Lung (tissue), 12 donors: Measurements from ENCODE around the gene LCORL. TPM values are rescaled to one million over a fixed set of nuclear protein-coding genes. Genes with fewer than 3 reads are reported as not detected.
A peak's percentile ranks its signal among the peaks of the same experiment; 100 is the strongest.

Experiments used
- ATAC-seq: fragments of 200-7000 bp; cut with Tn5 transposase; one replicate; pipeline ENCODE4 v1.9.1; 2020; ENCODE audit warnings: moderate number of reproducible peaks; ENCODE audit not compliant: insufficient read depth, low FRiP score
- DNase-seq, 3 donors: peaks; one replicate each; pipeline ENCODE4 v3.0.0-alpha.2; 2013 to 2017
- H3K27ac ChIP-seq, 2 donors: one replicate each; pipeline ENCODE4 v1.5.1; 2013; ENCODE audit warnings: mild to moderate bottlenecking in 2 of 2, moderate library complexity in 2 of 2, control low read depth in 1 of 2, inconsistent platforms in 1 of 2, low read depth in 1 of 2, low read length in 1 of 2
- H3K27me3 ChIP-seq, 3 donors: one replicate each; pipeline ENCODE4 v1.5.1; 2013; ENCODE audit warnings: low read length in 2 of 3; ENCODE audit not compliant: control insufficient read depth in 3 of 3, insufficient read depth in 3 of 3
- H3K36me3 ChIP-seq, 4 donors: one replicate each; pipeline ENCODE4 v1.5.1; 2013; ENCODE audit warnings: low read length in 4 of 4, mild to moderate bottlenecking in 1 of 4, moderate library complexity in 1 of 4; ENCODE audit not compliant: control insufficient read depth in 4 of 4, insufficient read depth in 4 of 4
- H3K4me1 ChIP-seq, 5 donors: one replicate each; pipeline ENCODE4 v1.5.1; 2013; ENCODE audit warnings: low read length in 5 of 5, mild to moderate bottlenecking in 2 of 5, moderate library complexity in 1 of 5; ENCODE audit not compliant: control insufficient read depth in 5 of 5, insufficient read depth in 5 of 5
- H3K4me3 ChIP-seq: one replicate; pipeline ENCODE4 v1.5.1; 2013; ENCODE audit warnings: mild to moderate bottlenecking, control low read depth, moderate library complexity
- H3K9ac ChIP-seq, 2 donors: one replicate each; pipeline ENCODE4 v1.5.1; 2013; ENCODE audit warnings: low read length in 2 of 2, control low read depth in 1 of 2; ENCODE audit not compliant: insufficient read depth in 1 of 2
- H3K9me3 ChIP-seq, 4 donors: one replicate each; pipeline ENCODE4 v1.5.1; 2013; ENCODE audit warnings: low read length in 3 of 4, mild to moderate bottlenecking in 1 of 4, moderate library complexity in 1 of 4; ENCODE audit not compliant: control insufficient read depth in 4 of 4, insufficient read depth in 3 of 4
- WGBS, 2 donors: extraction: QIAGEN DNeasy Blood & Tissue Kit; methylation state at CpG; one replicate each; pipeline ENCODE4 v1.1.7; 2013; 5-methylcytosine and 5-hydroxymethylcytosine counted together
- polyA plus RNA-seq, 2 donors: library from polyadenylated mRNA; stranded (reverse); fragments of 200-250 nt; gene quantifications; one replicate each; pipeline ENCODE4 v1.2.1, GENCODE V29; 2013
- total RNA-seq, 2 donors: library from RNA; depleted of rRNA in 1 of 2; stranded (reverse); fragments of >200 nt in 1 of 2; gene quantifications; one replicate each; pipeline ENCODE4 v1.2.1, GENCODE V29; 2014 to 2021
- TF ChIP-seq, protein P1 (sequence below): IDR thresholded peaks from 2 replicates; pipeline ENCODE4 v1.5.1; 2012; ENCODE audit warnings: mild to moderate bottlenecking; ENCODE audit errors: control extremely low read depth, extremely low read depth
- donor health status: control.
- donor health status: control.
- donor health status: Bipolar disorder and iron deficiency.
- donor health status: healthy.
- donor health status: DM: yes; HTN: yes; CAD: no.

The LCORL gene
- total and polyA plus RNA-seq, 4 donors: 2.8 to 29.0 (median 7.0) TPM

DNA sequence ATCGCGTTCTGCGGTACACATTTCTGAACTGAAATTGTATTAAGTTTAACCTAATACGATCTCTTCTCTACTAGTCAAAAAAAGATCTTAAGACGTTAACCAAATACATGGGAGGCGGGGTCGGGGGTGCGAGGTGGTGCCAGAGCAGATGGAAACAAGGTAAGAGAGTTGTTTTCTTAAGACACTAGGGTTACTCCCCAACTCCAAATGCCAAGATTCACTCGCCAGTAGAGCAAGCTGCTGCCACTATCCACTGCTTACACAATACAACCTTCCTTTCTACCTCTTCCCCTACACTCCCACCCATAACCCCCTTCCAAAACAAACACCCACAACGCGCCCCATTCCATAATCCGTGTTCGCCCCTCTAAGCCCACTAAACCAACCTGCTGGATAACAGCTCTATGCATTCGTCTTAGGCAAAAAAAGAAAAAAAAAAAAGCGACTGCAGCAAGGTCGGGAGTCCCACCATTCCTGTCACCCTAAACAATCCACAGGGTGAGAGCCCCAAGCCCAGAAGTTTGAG is 1.3 kb downstream of the LCORL start:
- Histone ChIP-seq H3K27ac (peak overlapping the region in 1 of 2 donors; percentile 21), H3K36me3 (no peaks in the 10 kb centered on the region), H3K4me1 (peaks cover 0 to 8% (median 4%) of the 10 kb centered on the region in 5 donors), H3K27me3 (peaks cover 0 to 4% (median 3%) of the 10 kb centered on the region in 3 donors), H3K9me3 (no peaks in the 10 kb centered on the region), H3K9ac (peak overlapping the region; percentile 30 to 92), H3K4me3 (peak overlapping the region; percentile 89)
- TF ChIP-seq, protein P1, sequence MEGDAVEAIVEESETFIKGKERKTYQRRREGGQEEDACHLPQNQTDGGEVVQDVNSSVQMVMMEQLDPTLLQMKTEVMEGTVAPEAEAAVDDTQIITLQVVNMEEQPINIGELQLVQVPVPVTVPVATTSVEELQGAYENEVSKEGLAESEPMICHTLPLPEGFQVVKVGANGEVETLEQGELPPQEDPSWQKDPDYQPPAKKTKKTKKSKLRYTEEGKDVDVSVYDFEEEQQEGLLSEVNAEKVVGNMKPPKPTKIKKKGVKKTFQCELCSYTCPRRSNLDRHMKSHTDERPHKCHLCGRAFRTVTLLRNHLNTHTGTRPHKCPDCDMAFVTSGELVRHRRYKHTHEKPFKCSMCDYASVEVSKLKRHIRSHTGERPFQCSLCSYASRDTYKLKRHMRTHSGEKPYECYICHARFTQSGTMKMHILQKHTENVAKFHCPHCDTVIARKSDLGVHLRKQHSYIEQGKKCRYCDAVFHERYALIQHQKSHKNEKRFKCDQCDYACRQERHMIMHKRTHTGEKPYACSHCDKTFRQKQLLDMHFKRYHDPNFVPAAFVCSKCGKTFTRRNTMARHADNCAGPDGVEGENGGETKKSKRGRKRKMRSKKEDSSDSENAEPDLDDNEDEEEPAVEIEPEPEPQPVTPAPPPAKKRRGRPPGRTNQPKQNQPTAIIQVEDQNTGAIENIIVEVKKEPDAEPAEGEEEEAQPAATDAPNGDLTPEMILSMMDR: no peak
- 5 to 6% methylated on average over 16 of the region's 16 CpGs for WGBS, 2 donors
- DNase-seq: peak in 2 of 3 donors; percentile 21 to 37
- ATAC-seq: no peak

DNA sequence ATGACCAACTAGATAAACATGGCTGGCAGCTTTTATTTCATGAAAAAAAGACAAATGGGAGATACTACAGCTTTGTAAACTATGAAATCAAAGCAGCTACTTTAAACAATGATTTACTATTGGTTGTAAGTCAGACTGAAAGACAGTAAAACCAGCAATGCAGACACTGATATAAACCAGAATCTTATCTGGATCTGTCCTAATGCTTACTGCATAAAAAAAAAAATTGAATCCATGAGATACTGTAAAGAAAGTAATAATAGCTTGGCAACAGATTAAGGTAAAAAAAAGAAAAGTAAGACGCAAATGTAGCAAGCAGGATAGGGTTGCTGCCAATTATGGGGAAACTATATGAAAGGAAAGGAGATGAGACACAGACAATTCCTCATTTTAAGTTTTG is 7.3 kb downstream of the LCORL start:
- H3K4me3 ChIP-seq: no peak overlapping the region
- TF ChIP-seq, protein P1: no peak
- H3K27me3 ChIP-seq: no peaks in the 10 kb centered on the region
- ATAC-seq: no peak
- DNase-seq: peak in 1 of 3 donors; percentile 8
- 58 to 76% methylated on average over 1 of the region's 1 CpG for WGBS, 2 donors
- no peak overlapping the region for H3K27ac ChIP-seq
- H3K4me1 ChIP-seq: peaks cover 0 to 15% (median 3%) of the 10 kb centered on the region in 5 donors
- no peaks in the 10 kb centered on the region for H3K36me3 ChIP-seq
- no peaks in the 10 kb centered on the region for H3K9me3 ChIP-seq
- no peak overlapping the region for H3K9ac ChIP-seq

DNA sequence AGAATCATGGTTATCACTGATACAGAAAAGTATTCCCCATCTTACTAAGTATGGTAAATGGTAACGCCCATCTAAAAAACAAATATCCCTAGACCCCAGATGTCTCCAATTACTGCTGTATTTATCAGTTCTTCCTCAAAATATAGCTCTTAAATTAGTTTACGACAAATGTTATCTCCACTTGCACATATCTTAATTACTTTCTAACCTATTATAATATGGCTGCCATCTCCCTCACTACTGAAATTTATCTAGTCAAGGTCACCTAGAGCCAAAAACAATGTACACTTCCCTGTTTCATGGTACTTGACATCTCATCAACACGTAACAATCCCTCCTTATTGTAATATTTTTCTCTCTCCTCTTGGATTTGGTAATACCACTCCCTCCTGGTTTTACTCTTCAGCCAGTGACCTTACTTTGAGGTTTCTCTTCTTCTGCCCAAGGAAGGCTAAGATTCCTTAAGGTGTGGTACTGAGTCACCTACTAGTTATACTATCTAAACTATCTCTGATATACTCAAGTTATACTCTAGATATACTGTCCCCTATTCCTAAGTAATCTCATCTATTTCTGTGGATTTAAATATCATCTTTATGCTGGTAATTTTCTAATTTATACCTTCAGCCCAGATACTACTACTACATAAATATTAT is 8.6 kb downstream of the LCORL start:
- no peak for DNase-seq
- Histone ChIP-seq H3K27ac (no peak overlapping the region), H3K4me3 (no peak overlapping the region), H3K4me1 (peaks cover 0 to 15% (median 3%) of the 10 kb centered on the region in 5 donors), H3K9me3 (no peaks in the 10 kb centered on the region), H3K36me3 (no peaks in the 10 kb centered on the region), H3K27me3 (no peaks in the 10 kb centered on the region), H3K9ac (no peak overlapping the region)
- 93 to 94% methylated on average over 3 of the region's 3 CpGs for WGBS, 2 donors
- TF ChIP-seq, protein P1: no peak
- no peak for ATAC-seq
